Medulla oblongata (tissue), 1 donor: Measurements from ENCODE around the gene IL7R.
"Not testable (repeated sequence)": the region's sequence is repeated elsewhere in the genome, so short reads cannot be mapped to it uniquely, and the experiment has no call there.

Source experiments
- DNase-seq: peaks from one replicate; pipeline ENCODE4 v3.0.0-alpha.2; 2015; ENCODE audit errors: extremely low spot score

The IL7R gene

GRCh38 chr5:35876922-35877321 is 20.2 kb downstream of the IL7R start:
- no peak for DNase-seq

GRCh38 chr5:35877655-35878054 is 21.0 kb downstream of the IL7R start:
- DNase-seq = no peak

GRCh38 chr5:35878079-35878478 is 21.4 kb downstream of the IL7R start:
- no peak for DNase-seq

GRCh38 chr5:35879096-35879495 is 22.4 kb downstream of the IL7R start:
- no peak for DNase-seq

- no peak for DNase-seq
These were observed 23.0 kb downstream of the IL7R start for GRCh38 chr5:35879649-35880048.

GRCh38 chr5:35880156-35880555 is 23.5 kb downstream of the IL7R start:
- DNase-seq = no peak

GRCh38 chr5:35881758-35882157 is 25.1 kb downstream of the IL7R start:
- no peak for DNase-seq

- no peak for DNase-seq
These were observed 27.6 kb downstream of the IL7R start for GRCh38 chr5:35884191-35884769.

GRCh38 chr5:35884773-35885172 is 28.1 kb downstream of the IL7R start:
- DNase-seq = no peak

GRCh38 chr5:35886381-35886780 is 29.7 kb downstream of the IL7R start:
- DNase-seq = no peak

- DNase-seq = no peak
These were observed 30.8 kb downstream of the IL7R start for GRCh38 chr5:35887321-35888100.

GRCh38 chr5:35890021-35891020 is 33.6 kb downstream of the IL7R start:
- DNase-seq = no peak

- DNase-seq = not testable (repeated sequence)
These were observed 36.1 kb downstream of the IL7R start for GRCh38 chr5:35892799-35893198.

- no peak for DNase-seq
These were observed 37.4 kb downstream of the IL7R start for GRCh38 chr5:35894131-35894530.

GRCh38 chr5:35898952-35899660 is 42.4 kb downstream of the IL7R start:
- no peak for DNase-seq

- no peak for DNase-seq
These were observed 43.1 kb downstream of the IL7R start for GRCh38 chr5:35899800-35900199.

GRCh38 chr5:35900972-35901695 is 44.4 kb downstream of the IL7R start:
- DNase-seq = no peak

- DNase-seq = no peak
These were observed 45.5 kb downstream of the IL7R start for GRCh38 chr5:35902046-35902672.

GRCh38 chr5:35903631-35904203 is 47.0 kb downstream of the IL7R start:
- no peak for DNase-seq

GRCh38 chr5:35904443-35905132 is 47.9 kb downstream of the IL7R start:
- no peak for DNase-seq
